ENCODE data around the gene ULK4. TPM values are rescaled to one million over a fixed set of nuclear protein-coding genes. Genes with fewer than 3 reads are reported as not detected.

Gene ULK4
- polyA plus RNA-seq, 1 donor = 2.4 TPM

DNA sequence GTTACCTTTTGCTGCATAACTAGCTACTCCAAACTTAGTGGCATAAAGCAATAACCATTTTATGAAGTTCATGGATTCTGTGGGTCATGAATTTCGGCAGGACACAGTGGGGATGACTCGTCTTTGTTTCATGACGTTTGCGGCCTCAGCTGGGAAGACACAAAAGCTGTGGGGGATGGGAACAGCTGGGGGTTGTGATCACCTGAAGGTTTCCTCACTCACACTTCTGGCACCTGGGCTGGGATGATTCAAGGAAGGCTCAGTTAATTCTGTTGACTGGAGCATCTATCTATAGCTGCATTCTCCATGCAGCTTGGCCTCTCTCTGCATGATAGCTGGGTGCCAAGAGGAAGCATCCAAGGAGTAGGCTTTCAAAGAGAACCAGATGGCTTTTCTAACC is 332.8 kb downstream of the ULK4 start:
- no peak for DNase-seq

GRCh38 chr3:41627477-41628087 is 334.3 kb downstream of the ULK4 start:
- DNase-seq = no peak

DNA sequence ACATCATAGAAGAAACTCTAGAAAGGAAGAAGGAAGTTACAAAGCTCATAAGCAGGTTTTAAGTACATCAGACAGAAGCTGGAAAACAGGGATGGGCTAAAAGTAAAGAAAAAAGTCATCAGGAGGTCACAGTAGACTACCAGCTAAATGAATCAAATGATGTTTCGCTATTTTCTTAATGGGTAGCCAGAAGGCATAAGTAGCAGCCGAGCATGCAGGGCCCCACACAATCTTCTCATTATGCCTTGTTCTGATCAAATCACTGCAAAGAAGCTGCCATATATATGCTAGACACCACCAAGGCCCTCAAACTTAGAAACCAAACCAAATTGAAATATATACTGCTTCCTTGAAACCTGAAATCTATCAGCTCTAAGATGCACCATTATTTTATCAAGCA is 349.1 kb downstream of the ULK4 start:
- DNase-seq = no peak

DNA sequence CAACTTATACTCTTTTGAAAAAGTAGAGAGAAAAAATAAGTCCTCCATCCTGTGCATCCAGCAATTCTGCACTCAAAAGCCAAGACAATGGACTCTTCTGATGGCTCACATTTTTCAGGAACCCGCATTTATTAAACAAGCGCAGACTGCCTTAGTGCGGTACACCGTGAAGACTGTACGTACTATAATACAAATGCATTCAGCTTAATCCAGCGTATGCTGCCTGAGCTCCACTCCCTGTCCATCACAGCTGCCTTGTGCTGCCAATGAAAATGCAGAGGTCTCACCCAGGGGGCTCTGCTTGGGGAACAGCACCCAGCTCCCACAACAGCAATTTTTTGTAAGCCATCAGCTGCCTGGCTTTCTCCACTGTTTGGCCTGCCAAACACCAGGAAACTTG is 350.9 kb downstream of the ULK4 start:
- no peak for DNase-seq

DNA sequence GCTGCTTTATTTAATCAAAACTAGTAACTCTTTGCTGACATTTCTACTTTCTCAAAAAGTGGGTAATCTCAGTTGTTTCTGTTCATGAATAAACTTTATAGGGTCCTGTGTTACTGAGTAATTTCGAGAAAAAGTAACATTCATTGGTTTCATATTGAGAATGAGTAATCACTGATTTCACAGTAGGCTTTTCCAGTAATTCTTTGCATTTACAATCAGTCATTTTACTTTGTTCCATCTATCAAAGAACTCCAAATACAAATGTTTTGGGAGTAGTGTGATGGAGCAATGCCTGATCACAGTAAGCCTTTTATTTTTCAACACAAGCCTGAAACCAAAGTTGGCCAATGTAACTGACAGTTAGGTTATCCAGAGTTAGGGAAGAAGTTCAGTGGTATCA is 353.6 kb downstream of the ULK4 start:
- no peak for DNase-seq

DNA sequence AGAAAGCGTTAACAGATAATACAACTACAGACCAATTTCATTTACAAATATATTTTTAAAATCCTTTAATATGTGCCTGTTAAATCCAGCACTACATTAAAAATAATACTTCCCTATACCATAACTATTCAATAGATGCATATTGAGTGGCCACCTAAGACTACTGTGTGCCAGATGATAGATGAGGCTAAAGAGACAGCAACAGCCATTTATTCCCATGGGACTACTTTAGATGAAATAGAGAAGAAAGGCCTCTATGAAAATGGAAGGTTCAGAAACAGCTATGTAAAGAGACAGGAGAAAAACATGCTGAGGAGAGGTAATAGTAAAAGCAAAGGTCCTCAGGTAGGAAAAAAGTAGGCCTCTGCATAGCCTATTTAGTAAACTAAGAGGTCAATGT is 358.1 kb downstream of the ULK4 start:
- DNase-seq = no peak

DNA sequence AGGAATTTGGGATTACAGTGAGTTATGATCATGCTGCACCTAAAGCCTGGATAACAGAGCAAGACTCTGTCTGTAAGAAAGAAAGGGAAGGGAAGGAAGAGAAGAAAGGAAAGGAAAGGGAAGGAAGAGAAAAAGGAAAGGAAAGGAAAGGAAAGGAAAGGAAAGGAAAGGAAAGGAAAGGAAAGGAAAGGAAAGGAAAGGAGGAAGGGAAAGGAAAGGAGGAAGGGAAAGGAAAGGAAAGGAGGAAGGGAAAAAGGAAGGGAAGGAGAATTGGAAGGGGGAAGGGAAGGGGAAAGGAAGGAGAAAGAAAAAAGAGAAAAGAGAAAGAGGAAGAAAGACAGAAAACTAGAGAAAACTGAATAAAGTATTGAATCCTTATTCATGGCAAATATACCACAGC is 359.8 kb downstream of the ULK4 start:
- no peak for DNase-seq

DNA sequence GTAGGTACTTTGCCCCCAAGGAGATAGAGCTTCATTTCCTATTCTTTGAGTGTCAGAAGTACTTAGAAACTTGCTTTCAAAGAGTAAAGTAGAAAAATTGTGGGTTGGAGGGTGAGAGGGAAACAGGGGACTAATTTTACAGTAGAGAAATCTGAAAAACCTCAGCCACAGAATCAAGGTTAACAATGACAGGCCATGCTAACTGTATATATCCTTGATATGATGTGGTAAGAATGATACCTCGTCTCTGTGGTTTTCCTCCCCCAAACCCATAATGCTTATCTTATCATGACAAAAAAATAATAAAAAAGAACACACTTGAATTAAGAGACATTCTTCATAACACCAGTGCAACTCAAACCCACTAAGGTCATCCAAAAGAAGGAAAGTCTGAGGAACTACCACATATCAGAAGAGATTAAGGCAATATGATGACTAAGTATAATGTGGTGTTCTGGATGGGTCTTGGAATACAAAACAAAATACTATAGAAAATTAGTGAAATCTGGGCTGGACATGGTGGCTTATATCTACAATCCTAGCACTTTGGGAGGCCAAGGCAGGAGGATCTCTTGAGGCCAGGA is 360.4 kb downstream of the ULK4 start:
- DNase-seq = no peak

DNA sequence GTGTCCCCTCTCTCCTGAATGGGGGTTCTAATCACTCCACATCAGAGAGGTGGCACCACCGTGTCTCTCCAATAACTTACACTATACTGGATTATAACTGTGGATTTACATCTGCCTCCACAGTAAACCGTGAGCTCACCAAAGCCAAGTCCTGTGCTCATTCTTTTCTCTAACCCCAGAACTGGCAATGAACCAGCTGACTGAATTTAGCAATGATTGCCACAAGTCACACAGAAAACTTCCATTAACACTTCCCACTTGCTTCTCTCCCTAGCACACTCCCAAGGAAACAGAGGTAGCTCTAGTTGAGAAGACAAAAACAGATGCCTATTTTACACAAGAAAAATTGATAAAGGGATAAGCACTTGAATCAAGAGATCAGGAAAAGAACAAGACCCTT is 361.3 kb downstream of the ULK4 start:
- DNase-seq = no peak

DNA sequence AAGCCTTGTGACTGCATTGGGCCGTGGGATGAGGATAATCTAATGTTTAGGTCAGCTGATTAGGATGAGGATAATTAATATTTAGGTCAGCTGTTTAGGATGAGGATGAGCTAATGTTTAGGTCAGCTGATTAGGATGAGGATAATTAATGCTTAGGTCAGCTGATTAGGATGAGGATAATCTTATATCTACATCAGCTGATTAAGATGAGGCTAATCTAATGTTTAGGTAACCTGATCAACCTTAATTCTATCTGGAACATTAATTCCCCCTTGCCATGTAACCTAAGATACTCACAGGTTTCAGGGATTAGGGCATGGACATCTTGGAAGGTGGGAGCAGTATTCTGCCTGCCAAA is 362.8 kb downstream of the ULK4 start:
- DNase-seq = no peak

GRCh38 chr3:41598402-41599126 is 363.3 kb downstream of the ULK4 start:
- no peak for DNase-seq

- DNase-seq = no peak
Observed at GRCh38 chr3:41593774-41594173, 368.1 kb downstream of the ULK4 start.

DNA sequence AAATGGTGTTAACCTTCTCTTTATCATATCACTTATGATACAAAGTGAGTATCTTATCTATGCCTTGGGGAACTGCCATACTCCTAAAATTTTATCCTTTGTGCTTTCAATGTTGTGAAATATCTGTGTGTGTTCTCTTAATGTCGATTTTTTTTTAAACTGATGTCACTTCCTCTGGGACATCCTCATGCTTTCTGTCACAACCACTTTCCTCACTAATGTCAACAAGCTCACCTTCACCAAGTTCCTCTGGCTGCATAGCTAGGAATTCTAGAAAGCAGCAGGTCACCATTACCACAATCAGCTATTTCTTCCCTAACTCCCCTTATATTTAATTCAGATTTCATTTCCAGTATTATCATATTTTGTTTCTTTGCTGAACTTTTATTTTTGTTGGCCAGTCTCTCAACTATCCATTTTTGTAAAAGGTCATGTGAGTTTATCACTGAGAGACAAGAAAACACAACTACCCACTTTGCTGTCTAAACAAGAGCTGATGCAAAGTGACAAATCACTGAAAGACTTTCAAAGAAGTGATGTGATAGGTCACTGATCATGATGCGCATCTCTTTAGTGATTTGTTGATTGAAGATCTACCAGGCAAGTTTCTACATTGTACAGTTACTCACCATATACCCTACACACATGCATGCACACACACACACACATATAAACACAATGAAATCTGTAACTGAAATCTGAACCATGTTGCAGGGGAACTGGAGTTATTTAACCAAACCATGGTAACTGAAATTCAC is 369.0 kb downstream of the ULK4 start:
- DNase-seq = no peak

GRCh38 chr3:41583014-41583413 is 378.9 kb downstream of the ULK4 start:
- DNase-seq = no peak

DNA sequence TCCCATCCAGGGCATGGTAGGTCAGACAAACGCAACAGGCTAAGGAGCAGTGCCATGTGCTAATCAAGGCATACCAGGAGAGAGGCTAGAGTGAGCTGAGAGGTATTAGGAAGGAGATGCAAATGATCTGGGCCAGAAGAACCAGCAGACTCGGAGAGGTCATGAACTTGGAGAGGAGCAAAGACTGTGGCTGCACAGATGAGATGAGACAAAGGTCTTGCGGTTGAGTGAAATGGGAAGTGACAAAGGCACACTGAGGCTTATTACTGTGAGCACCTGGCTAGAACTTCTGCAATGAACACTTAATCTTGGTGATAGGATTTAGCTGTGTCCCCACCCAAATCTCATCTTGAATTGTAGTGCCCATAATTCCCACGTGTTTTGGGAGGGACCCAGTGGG is 380.2 kb downstream of the ULK4 start:
- no peak for DNase-seq

DNA sequence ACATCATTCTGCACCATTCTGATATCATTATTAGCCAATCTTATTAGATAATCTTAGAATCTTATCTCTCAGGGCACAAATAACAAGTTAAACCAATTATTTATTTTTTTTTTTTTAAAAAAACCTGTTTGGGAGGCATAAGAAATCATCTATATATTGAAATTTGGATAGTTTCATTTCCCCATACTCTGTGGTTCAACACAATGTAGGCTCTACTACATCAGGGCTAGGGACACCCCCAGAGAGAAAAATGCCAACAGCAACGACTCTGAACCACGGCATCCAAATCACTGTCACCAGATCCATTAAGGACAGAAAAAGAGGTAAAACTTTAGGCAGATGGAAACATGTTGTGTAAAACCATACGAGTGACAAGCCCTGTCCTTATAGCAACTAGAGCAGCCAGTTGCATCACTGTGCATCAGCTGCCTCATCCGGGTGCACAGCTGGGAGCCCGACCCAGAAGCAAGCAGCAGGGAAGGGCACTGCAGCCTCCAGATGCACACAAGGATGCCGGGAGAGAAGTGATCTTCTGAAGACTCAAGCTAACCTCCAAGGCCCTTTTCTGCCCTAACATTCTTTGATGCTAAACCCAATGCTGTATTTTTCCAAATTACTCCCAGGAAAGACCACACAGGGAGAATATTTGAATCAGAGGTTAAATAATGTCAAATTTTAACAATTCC is 381.5 kb downstream of the ULK4 start:
- no peak for DNase-seq

- DNase-seq = no peak
Observed at GRCh38 chr3:41579861-41580260, 382.0 kb downstream of the ULK4 start.

DNA sequence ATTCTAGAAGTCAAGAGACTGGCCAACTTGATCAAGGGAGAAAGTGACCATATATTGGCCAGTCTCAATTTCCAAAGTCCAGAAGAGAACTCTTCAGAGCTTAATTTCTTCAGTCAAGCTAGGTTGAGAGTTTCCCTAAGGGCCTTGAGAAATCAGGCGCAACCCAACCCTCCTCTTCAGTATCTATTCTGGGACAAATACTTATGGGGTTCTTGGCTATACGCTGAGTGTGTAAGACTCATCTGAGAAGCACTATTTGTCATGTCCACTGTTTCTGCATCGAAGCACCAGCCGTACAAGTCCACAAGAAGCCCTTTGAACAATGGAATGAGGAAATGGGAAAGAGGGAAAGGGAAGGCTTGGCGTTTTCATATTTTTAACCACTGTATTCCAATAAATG is 383.1 kb downstream of the ULK4 start:
- DNase-seq = no peak

GRCh38 chr3:41575724-41576123 is 386.2 kb downstream of the ULK4 start:
- no peak for DNase-seq

- no peak for DNase-seq
Observed at GRCh38 chr3:41574900-41575299, 387.0 kb downstream of the ULK4 start.

DNA sequence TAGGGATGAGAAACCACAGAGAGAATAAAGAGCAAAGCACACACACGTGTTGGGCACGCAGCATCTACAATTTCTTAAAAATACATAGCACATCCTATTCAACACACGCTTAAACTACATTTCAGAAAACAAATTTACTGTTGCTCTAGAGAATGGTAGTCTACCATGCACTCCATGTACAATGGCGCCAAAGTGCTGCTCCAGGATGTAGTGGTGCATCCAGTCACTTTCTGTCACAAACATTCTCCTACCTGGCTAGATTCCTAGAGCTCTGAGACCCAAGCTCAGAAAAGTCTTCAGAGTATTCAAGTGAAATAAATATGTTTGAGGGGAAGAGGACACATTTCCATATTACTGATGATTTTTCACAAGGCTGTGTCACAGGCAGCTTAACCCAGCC is 388.3 kb downstream of the ULK4 start:
- no peak for DNase-seq

- DNase-seq = no peak
Observed at GRCh38 chr3:41572092-41572491, 389.8 kb downstream of the ULK4 start.

Measured in hindlimb muscle (tissue), 1 donor.